ENCODE measurements around the gene APOL4. TPM values are rescaled to one million over a fixed set of nuclear protein-coding genes. Genes with fewer than 3 reads are reported as not detected.

APOL4 gene
- total and polyA plus RNA-seq, 2 of the 4 experiments (the other 2 are of a cell fraction): 0.07 TPM; not detected in 1

- Histone ChIP-seq H4K8ac (ENCODE audit: low read depth in 2 of 2, low read length in 2 of 2) (no peak overlapping the region), H4K91ac (ENCODE audit: insufficient read depth, low read depth, low read length) (no peak overlapping the region), H4K20me1 (ENCODE audit: insufficient read depth, low read length) (peaks cover 9% of the 10 kb centered on the region; the same call in 1 of the 2 replicates), H3K27me3 (ENCODE audit: control insufficient read depth, insufficient read depth, low read length) (no peaks in the 10 kb centered on the region), H3K9ac (ENCODE audit: low read depth, low read length) (no peak overlapping the region), H3K79me1 (ENCODE audit: low read depth in 1 of 2, low read length in 2 of 2) (peaks cover 4 to 49% of the 10 kb centered on the region in 2 experiments), H3K36me3 (ENCODE audit: control insufficient read depth, insufficient read depth, low read length) (peaks cover 28% of the 10 kb centered on the region), H3K23ac (ENCODE audit: low read depth, low read length) (no peak overlapping the region), H3K4ac (ENCODE audit: low read depth, low read length) (no peak overlapping the region), H3K4me3 (ENCODE audit: insufficient read depth, low read depth, low read length) (no peak overlapping the region), H3K14ac (replicated peaks; ENCODE audit: low read depth, low read length) (0 out of 2 replicates have a peak overlapping the region, but pooled peaks have one; percentile 1), H2BK120ac (ENCODE audit: low read depth, low read length) (no peak overlapping the region), H2BK5ac (ENCODE audit: low read depth, low read length, poor library complexity, severe bottlenecking) (no peak overlapping the region), H3K56ac (ENCODE audit: extremely low read depth, insufficient read depth, low read length) (no peak overlapping the region), H3K27ac (ENCODE audit: insufficient read depth, low read length) (no peak overlapping the region), H4K5ac (ENCODE audit: low read depth, low read length) (no peak overlapping the region), H3K4me2 (ENCODE audit: low read depth, low read length) (no peak overlapping the region), H3K18ac (ENCODE audit: low read depth, low read length) (no peak overlapping the region), H3K4me1 (ENCODE audit: control insufficient read depth, insufficient read depth, low read length) (peaks cover 19% of the 10 kb centered on the region), H3K9me1 (ENCODE audit: insufficient read depth, low read length) (peaks cover 17% of the 10 kb centered on the region), H2AK5ac (ENCODE audit: low read depth, low read length) (no peak overlapping the region), H2AFZ (replicated peaks; ENCODE audit: low read length, poor library complexity) (no peak overlapping the region), H2BK20ac (ENCODE audit: low read depth, low read length) (no peak overlapping the region), H3K9me3 (ENCODE audit: control insufficient read depth, insufficient read depth, low read length) (no peaks in the 10 kb centered on the region), H2AK9ac (replicated peaks; ENCODE audit: low read depth, low read length, poor library complexity) (no peak overlapping the region), H2BK15ac (ENCODE audit: low read depth, low read length) (no peak overlapping the region)
- dilution Hi-C loops (cut with HindIII; ENCODE audit: low sequenced_read_pairs, unreplicated experiment): no loop called here
- WGBS, 2 experiments (ENCODE audit: extremely low coverage in 2 of 2, insufficient read length in 1 of 2): 83% methylated on average over 1 of the region's 2 CpGs; no CpG with 5 or more reads in 1 of the 2 experiments
- in situ Hi-C loops (cut with MboI; ENCODE audit: low sequenced_read_pairs): no loop called here
- ChIA-PET POLR2A (ENCODE audit: unreplicated experiment) (no interaction called here), CTCF (no interaction called here)
- BruUV-seq (replicated peaks): no TSS peak
- ATAC-seq (ENCODE audit: low read depth) (no peak), DNase-seq (no peak)
- intact Hi-C loops (cut with micrococcal nuclease): loop anchor here (5.0 kb wide), 1 partner anchor 42 kb away; no protein-coding TSS in a partner anchor
- TF ChIP-seq CHD1 (IDR thresholded peaks at IDR 0.05; ENCODE audit: low read depth, low read length): no peak
- TF ChIP-seq MXI1 (IDR thresholded peaks at IDR 0.05; ENCODE audit: borderline replicate concordance, low read depth, low read length): no peak
- TF ChIP-seq CEBPB (IDR thresholded peaks at IDR 0.05; ENCODE audit: low read depth, low read length): no peak
- no peak for TF ChIP-seq RCOR1 (IDR thresholded peaks at IDR 0.05; ENCODE audit: insufficient replicate concordance, low read length)
- TF ChIP-seq BHLHE40 (IDR thresholded peaks at IDR 0.05; ENCODE audit: low read depth, low read length): no peak
- no peak for TF ChIP-seq POLR2A (IDR thresholded peaks at IDR 0.05; ENCODE audit: low read depth, low read length)
- TF ChIP-seq RFX5 (IDR thresholded peaks at IDR 0.05; ENCODE audit: low read depth, low read length): no peak
- no peak for TF ChIP-seq NFE2L2 (IDR thresholded peaks at IDR 0.05; ENCODE audit: low read depth, low read length)
- TF ChIP-seq USF2 (IDR thresholded peaks at IDR 0.05; ENCODE audit: low read depth, low read length): no peak
- no peak for TF ChIP-seq RAD21 (IDR thresholded peaks at IDR 0.05; ENCODE audit: low read length)
- TF ChIP-seq, protein P1, sequence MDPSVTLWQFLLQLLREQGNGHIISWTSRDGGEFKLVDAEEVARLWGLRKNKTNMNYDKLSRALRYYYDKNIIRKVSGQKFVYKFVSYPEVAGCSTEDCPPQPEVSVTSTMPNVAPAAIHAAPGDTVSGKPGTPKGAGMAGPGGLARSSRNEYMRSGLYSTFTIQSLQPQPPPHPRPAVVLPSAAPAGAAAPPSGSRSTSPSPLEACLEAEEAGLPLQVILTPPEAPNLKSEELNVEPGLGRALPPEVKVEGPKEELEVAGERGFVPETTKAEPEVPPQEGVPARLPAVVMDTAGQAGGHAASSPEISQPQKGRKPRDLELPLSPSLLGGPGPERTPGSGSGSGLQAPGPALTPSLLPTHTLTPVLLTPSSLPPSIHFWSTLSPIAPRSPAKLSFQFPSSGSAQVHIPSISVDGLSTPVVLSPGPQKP (IDR thresholded peaks at IDR 0.05; ENCODE audit: borderline replicate concordance, low read depth, low read length): no peak
- TF ChIP-seq, protein P2, sequence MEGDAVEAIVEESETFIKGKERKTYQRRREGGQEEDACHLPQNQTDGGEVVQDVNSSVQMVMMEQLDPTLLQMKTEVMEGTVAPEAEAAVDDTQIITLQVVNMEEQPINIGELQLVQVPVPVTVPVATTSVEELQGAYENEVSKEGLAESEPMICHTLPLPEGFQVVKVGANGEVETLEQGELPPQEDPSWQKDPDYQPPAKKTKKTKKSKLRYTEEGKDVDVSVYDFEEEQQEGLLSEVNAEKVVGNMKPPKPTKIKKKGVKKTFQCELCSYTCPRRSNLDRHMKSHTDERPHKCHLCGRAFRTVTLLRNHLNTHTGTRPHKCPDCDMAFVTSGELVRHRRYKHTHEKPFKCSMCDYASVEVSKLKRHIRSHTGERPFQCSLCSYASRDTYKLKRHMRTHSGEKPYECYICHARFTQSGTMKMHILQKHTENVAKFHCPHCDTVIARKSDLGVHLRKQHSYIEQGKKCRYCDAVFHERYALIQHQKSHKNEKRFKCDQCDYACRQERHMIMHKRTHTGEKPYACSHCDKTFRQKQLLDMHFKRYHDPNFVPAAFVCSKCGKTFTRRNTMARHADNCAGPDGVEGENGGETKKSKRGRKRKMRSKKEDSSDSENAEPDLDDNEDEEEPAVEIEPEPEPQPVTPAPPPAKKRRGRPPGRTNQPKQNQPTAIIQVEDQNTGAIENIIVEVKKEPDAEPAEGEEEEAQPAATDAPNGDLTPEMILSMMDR (conservative IDR thresholded peaks at IDR 0.05; ENCODE audit: low read depth, low read length): no peak
- TF ChIP-seq MAZ (IDR thresholded peaks at IDR 0.05; ENCODE audit: borderline replicate concordance, low read depth, low read length): no peak
- TF ChIP-seq SMC3 (IDR thresholded peaks at IDR 0.05; ENCODE audit: low read depth, low read length): no peak
- no peak for TF ChIP-seq MAFK (IDR thresholded peaks at IDR 0.05; ENCODE audit: low read depth, low read length)
- TF ChIP-seq FOS (IDR thresholded peaks at IDR 0.05; ENCODE audit: low read depth, low read length): no peak
Observed at GRCh38 chr22:36234919-36235318, 33.3 kb upstream of the APOL4 start.
